Measurements from ENCODE around the gene AQP1.

The AQP1 gene

GRCh38 chr7:30936650-30937245 lies 25.1 kb downstream of the AQP1 start:
- Histone ChIP-seq H3K27me3 (ENCODE audit: control insufficient read depth, insufficient read depth, low read length) (no peaks in the 10 kb centered on the region), H3K4me1 (no peaks in the 10 kb centered on the region), H3K36me3 (ENCODE audit: control insufficient read depth, insufficient read depth, low read length) (no peaks in the 10 kb centered on the region), H2AFZ (no peak overlapping the region), H3K9ac (no peak overlapping the region), H3K27ac (no peak overlapping the region), H3K79me2 (no peaks in the 10 kb centered on the region), H3K4me3 (ENCODE audit: low read depth, low read length) (no peak overlapping the region), H3K9me3 (ENCODE audit: control insufficient read depth, low read length) (no peaks in the 10 kb centered on the region), H3K4me2 (ENCODE audit: low read length) (no peak overlapping the region)
- TF ChIP-seq CTCF (IDR thresholded peaks at IDR 0.05), result no peak

- H3K9me3 ChIP-seq (ENCODE audit: control insufficient read depth, low read length), result no peaks in the 10 kb centered on the region
- H3K4me3 ChIP-seq (ENCODE audit: low read depth, low read length), result no peak overlapping the region
- H3K9ac ChIP-seq, result no peak overlapping the region
- H3K4me1 ChIP-seq, result no peaks in the 10 kb centered on the region
- no peaks in the 10 kb centered on the region for H3K79me2 ChIP-seq
- no peaks in the 10 kb centered on the region for H3K36me3 ChIP-seq (ENCODE audit: control insufficient read depth, insufficient read depth, low read length)
- H3K27me3 ChIP-seq (ENCODE audit: control insufficient read depth, insufficient read depth, low read length), result no peaks in the 10 kb centered on the region
- no peak overlapping the region for H3K4me2 ChIP-seq (ENCODE audit: low read length)
- no peak for TF ChIP-seq CTCF (IDR thresholded peaks at IDR 0.05)
- H2AFZ ChIP-seq, result no peak overlapping the region
- no peak overlapping the region for H3K27ac ChIP-seq
Observed at GRCh38 chr7:30937416-30937815, 25.8 kb downstream of the AQP1 start.

GRCh38 chr7:30938435-30939316 lies 27.0 kb downstream of the AQP1 start:
- peak; percentile 92 for TF ChIP-seq CTCF (IDR thresholded peaks at IDR 0.05)
- H3K4me1 ChIP-seq, result no peaks in the 10 kb centered on the region
- H3K9me3 ChIP-seq (ENCODE audit: control insufficient read depth, low read length), result no peaks in the 10 kb centered on the region
- H3K27me3 ChIP-seq (ENCODE audit: control insufficient read depth, insufficient read depth, low read length), result no peaks in the 10 kb centered on the region
- no peak overlapping the region for H3K27ac ChIP-seq
- no peak overlapping the region for H3K4me3 ChIP-seq (ENCODE audit: low read depth, low read length)
- H3K4me2 ChIP-seq (ENCODE audit: low read length), result no peak overlapping the region
- H3K79me2 ChIP-seq, result no peaks in the 10 kb centered on the region
- no peak overlapping the region for H3K9ac ChIP-seq
- H2AFZ ChIP-seq, result peak overlapping the region; percentile 36
- H3K36me3 ChIP-seq (ENCODE audit: control insufficient read depth, insufficient read depth, low read length), result no peaks in the 10 kb centered on the region

GRCh38 chr7:30941582-30942323 lies 30.1 kb downstream of the AQP1 start:
- H3K9ac ChIP-seq, result no peak overlapping the region
- H3K36me3 ChIP-seq (ENCODE audit: control insufficient read depth, insufficient read depth, low read length), result no peaks in the 10 kb centered on the region
- H2AFZ ChIP-seq, result no peak overlapping the region
- no peaks in the 10 kb centered on the region for H3K79me2 ChIP-seq
- no peak overlapping the region for H3K4me2 ChIP-seq (ENCODE audit: low read length)
- no peaks in the 10 kb centered on the region for H3K4me1 ChIP-seq
- H3K27me3 ChIP-seq (ENCODE audit: control insufficient read depth, insufficient read depth, low read length), result no peaks in the 10 kb centered on the region
- H3K9me3 ChIP-seq (ENCODE audit: control insufficient read depth, low read length), result no peaks in the 10 kb centered on the region
- no peak for TF ChIP-seq CTCF (IDR thresholded peaks at IDR 0.05)
- no peak overlapping the region for H3K27ac ChIP-seq
- no peak overlapping the region for H3K4me3 ChIP-seq (ENCODE audit: low read depth, low read length)
